Measurements from ENCODE around the gene CACNG5.

The CACNG5 gene

DNA sequence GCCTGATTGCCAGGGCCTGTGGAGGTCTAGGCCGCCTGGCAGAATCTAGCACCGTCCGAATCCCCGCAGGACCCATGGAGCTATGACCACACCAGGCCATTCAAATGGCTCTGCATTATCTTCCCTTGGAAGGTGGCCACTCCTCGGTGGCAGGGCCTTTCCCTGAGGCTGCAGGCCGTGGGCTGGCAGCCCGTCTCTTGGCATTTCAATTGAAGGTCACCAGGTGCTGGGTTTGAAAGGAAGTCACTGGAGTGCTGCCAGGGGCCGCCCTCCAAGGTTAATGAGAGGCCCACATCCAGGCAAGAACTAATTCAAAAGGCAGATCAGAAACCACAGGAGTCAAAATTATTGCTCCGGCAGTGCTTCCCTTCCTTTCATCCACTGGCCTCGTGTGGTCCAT lies 27.7 kb upstream of the CACNG5 start:
- no peak overlapping the region for H2BK5ac ChIP-seq (ENCODE audit: low read depth, low read length, poor library complexity)
- H4K12ac ChIP-seq (ENCODE audit: low read depth, low read length) = no peak overlapping the region
- no peaks in the 10 kb centered on the region for H3K27me3 ChIP-seq (ENCODE audit: insufficient read depth, low read length)
- H3K4me2 ChIP-seq (ENCODE audit: low read length) = no peak overlapping the region
- H3K4me1 ChIP-seq (ENCODE audit: control insufficient read depth in 1 of 2, insufficient read depth in 2 of 2, low read length in 2 of 2) = no peaks in the 10 kb centered on the region
- DNase-seq = no peak
- H4K8ac ChIP-seq (ENCODE audit: low read depth, low read length) = no peak overlapping the region
- no peak overlapping the region for H3K4me3 ChIP-seq (ENCODE audit: low read depth, low read length)
- H2AFZ ChIP-seq (ENCODE audit: insufficient read depth, low read length, poor library complexity) = no peak overlapping the region
- WGBS (ENCODE audit: extremely low coverage, insufficient coverage, insufficient read length) = no CpG with 5 or more reads among the region's 10 CpGs
- H3K14ac ChIP-seq (ENCODE audit: low read length) = no peak overlapping the region
- no peak overlapping the region for H3K23ac ChIP-seq (ENCODE audit: low read length)
- no peak overlapping the region for H3K9ac ChIP-seq (ENCODE audit: low read length)
- peaks cover 2% of the 10 kb centered on the region for H3K9me3 ChIP-seq (ENCODE audit: insufficient read depth, low read depth, low read length)
- H3K79me1 ChIP-seq (ENCODE audit: low read length) = no peaks in the 10 kb centered on the region
- no peak overlapping the region for H4K91ac ChIP-seq (ENCODE audit: low read depth, low read length)
- no peak overlapping the region for H3K18ac ChIP-seq (ENCODE audit: low read length)
- no peak overlapping the region for H3K4ac ChIP-seq (ENCODE audit: low read depth, low read length)
- H3K79me2 ChIP-seq (ENCODE audit: control insufficient read depth, insufficient read depth, low read length, poor library complexity) = no peaks in the 10 kb centered on the region
- H2BK120ac ChIP-seq (ENCODE audit: insufficient read depth, low read length, poor library complexity) = no peak overlapping the region
- H3K27ac ChIP-seq (ENCODE audit: low read depth, low read length) = no peak overlapping the region
- H3K36me3 ChIP-seq (ENCODE audit: control insufficient read depth in 1 of 2, insufficient read depth in 2 of 2, low read length in 2 of 2) = no peaks in the 10 kb centered on the region
- no peak overlapping the region for H2AK5ac ChIP-seq (ENCODE audit: low read length)
- no peak overlapping the region for H2BK12ac ChIP-seq (ENCODE audit: low read length)

DNA sequence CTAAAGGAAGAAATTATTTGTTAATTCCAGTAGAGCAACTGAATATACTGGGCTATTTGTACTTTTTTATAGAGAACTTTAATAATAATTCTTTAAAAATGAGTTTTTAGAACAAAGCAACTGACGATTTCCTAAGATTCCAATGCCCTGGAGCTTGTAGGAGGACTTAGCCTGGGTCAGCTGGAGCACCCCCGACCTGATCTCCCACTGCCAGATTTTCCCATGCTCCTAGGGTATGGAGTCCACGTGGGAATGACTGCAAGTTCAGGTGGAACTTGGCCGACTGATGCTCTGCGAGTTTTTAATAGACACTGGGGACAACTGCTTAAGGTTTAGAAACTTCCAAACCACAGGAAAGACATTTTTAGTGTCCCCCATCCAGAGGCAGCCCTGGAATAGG lies 25.5 kb upstream of the CACNG5 start:
- H3K79me2 ChIP-seq (ENCODE audit: control insufficient read depth, insufficient read depth, low read length, poor library complexity) = no peaks in the 10 kb centered on the region
- H3K4ac ChIP-seq (ENCODE audit: low read depth, low read length) = no peak overlapping the region
- H3K18ac ChIP-seq (ENCODE audit: low read length) = no peak overlapping the region
- H2BK12ac ChIP-seq (ENCODE audit: low read length) = no peak overlapping the region
- no peak overlapping the region for H4K8ac ChIP-seq (ENCODE audit: low read depth, low read length)
- no peak overlapping the region for H4K12ac ChIP-seq (ENCODE audit: low read depth, low read length)
- no peak overlapping the region for H3K23ac ChIP-seq (ENCODE audit: low read length)
- H4K91ac ChIP-seq (ENCODE audit: low read depth, low read length) = no peak overlapping the region
- H2BK120ac ChIP-seq (ENCODE audit: insufficient read depth, low read length, poor library complexity) = no peak overlapping the region
- H2BK5ac ChIP-seq (ENCODE audit: low read depth, low read length, poor library complexity) = no peak overlapping the region
- no CpG with 5 or more reads among the region's 5 CpGs for WGBS (ENCODE audit: extremely low coverage, insufficient coverage, insufficient read length)
- no peaks in the 10 kb centered on the region for H3K36me3 ChIP-seq (ENCODE audit: control insufficient read depth in 1 of 2, insufficient read depth in 2 of 2, low read length in 2 of 2)
- no peaks in the 10 kb centered on the region for H3K4me1 ChIP-seq (ENCODE audit: control insufficient read depth in 1 of 2, insufficient read depth in 2 of 2, low read length in 2 of 2)
- H2AFZ ChIP-seq (ENCODE audit: insufficient read depth, low read length, poor library complexity) = no peak overlapping the region
- no peak overlapping the region for H3K27ac ChIP-seq (ENCODE audit: low read depth, low read length)
- H3K4me2 ChIP-seq (ENCODE audit: low read length) = no peak overlapping the region
- H3K9ac ChIP-seq (ENCODE audit: low read length) = no peak overlapping the region
- H3K14ac ChIP-seq (ENCODE audit: low read length) = no peak overlapping the region
- H3K27me3 ChIP-seq (ENCODE audit: insufficient read depth, low read length) = no peaks in the 10 kb centered on the region
- no peak overlapping the region for H3K4me3 ChIP-seq (ENCODE audit: low read depth, low read length)
- H2AK5ac ChIP-seq (ENCODE audit: low read length) = no peak overlapping the region
- peaks cover 2% of the 10 kb centered on the region for H3K9me3 ChIP-seq (ENCODE audit: insufficient read depth, low read depth, low read length)
- DNase-seq = no peak
- no peaks in the 10 kb centered on the region for H3K79me1 ChIP-seq (ENCODE audit: low read length)

DNA sequence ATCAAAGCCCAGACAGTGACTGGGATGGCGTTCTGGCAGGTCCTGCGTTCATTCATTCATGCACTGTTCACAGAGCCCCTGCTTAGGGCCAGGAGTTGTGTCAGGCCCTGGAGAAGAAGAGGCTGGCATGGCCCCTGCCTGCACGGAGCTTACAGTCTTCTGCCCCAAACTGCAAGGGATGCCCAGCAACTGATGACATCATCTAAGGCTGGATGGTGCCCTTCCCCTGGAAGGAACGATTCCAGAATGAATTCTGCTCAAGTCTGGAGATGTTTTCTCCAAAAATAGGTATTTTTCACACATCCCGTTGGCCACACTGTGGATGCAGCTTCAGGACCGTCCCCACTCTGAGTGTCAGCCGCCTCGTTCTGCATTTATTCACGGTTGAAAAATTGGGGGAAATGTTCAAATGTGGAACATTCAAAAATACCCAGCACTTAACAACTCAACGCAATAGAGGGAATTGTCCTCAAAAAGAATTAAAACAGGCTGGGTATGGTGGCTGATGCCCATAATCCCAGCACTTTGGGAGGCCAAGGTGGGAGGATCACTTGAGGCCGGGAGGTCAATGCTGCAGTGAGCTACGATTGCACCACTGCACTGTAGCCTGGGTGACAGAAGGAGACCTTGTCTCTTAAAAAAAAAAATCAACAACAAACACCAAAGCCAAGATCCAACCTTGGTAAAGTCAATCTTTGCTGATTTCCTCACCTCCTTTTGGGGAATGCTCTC lies 23.8 kb upstream of the CACNG5 start:
- Histone ChIP-seq H3K36me3 (ENCODE audit: control insufficient read depth in 1 of 2, insufficient read depth in 2 of 2, low read length in 2 of 2) (no peaks in the 10 kb centered on the region), H3K79me1 (ENCODE audit: low read length) (no peaks in the 10 kb centered on the region), H3K27me3 (ENCODE audit: insufficient read depth, low read length) (no peaks in the 10 kb centered on the region), H3K4me3 (ENCODE audit: low read depth, low read length) (no peak overlapping the region), H3K18ac (ENCODE audit: low read length) (no peak overlapping the region), H4K12ac (ENCODE audit: low read depth, low read length) (no peak overlapping the region), H3K27ac (ENCODE audit: low read depth, low read length) (no peak overlapping the region), H3K4ac (ENCODE audit: low read depth, low read length) (no peak overlapping the region), H3K9ac (ENCODE audit: low read length) (no peak overlapping the region), H3K79me2 (ENCODE audit: control insufficient read depth, insufficient read depth, low read length, poor library complexity) (no peaks in the 10 kb centered on the region), H3K14ac (ENCODE audit: low read length) (no peak overlapping the region), H2AK5ac (ENCODE audit: low read length) (no peak overlapping the region), H4K8ac (ENCODE audit: low read depth, low read length) (no peak overlapping the region), H3K4me1 (ENCODE audit: control insufficient read depth in 1 of 2, insufficient read depth in 2 of 2, low read length in 2 of 2) (no peaks in the 10 kb centered on the region), H2BK120ac (ENCODE audit: insufficient read depth, low read length, poor library complexity) (no peak overlapping the region), H2BK12ac (ENCODE audit: low read length) (no peak overlapping the region), H4K91ac (ENCODE audit: low read depth, low read length) (no peak overlapping the region), H3K9me3 (ENCODE audit: insufficient read depth, low read depth, low read length) (peaks cover 2% of the 10 kb centered on the region), H2BK5ac (ENCODE audit: low read depth, low read length, poor library complexity) (no peak overlapping the region), H3K4me2 (ENCODE audit: low read length) (no peak overlapping the region), H3K23ac (ENCODE audit: low read length) (no peak overlapping the region), H2AFZ (ENCODE audit: insufficient read depth, low read length, poor library complexity) (no peak overlapping the region)
- no peak for DNase-seq
- no CpG with 5 or more reads among the region's 12 CpGs for WGBS (ENCODE audit: extremely low coverage, insufficient coverage, insufficient read length)

DNA sequence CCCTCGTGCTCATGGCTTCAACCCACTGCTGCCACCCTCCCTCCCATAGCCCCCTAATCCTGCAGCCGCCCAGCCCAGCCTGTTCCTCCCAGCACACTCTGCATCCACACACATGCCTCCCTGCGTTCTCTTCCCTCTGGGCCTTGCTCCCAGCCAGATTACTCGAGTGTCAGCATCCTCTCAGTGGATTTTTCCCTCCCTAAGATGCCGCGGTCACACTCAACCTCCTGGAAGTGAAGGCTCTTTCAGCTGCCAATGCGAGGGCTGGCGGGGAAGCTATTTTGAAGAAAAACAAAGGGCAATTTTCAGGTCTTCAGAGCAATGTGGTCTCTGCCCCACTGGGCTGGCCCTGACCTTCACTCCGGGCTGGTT lies 23.2 kb upstream of the CACNG5 start:
- Histone ChIP-seq H2AFZ (ENCODE audit: insufficient read depth, low read length, poor library complexity) (no peak overlapping the region), H3K23ac (ENCODE audit: low read length) (no peak overlapping the region), H4K91ac (ENCODE audit: low read depth, low read length) (no peak overlapping the region), H3K4ac (ENCODE audit: low read depth, low read length) (no peak overlapping the region), H3K9me3 (ENCODE audit: insufficient read depth, low read depth, low read length) (peaks cover 2% of the 10 kb centered on the region), H2BK5ac (ENCODE audit: low read depth, low read length, poor library complexity) (no peak overlapping the region), H3K79me2 (ENCODE audit: control insufficient read depth, insufficient read depth, low read length, poor library complexity) (no peaks in the 10 kb centered on the region), H4K12ac (ENCODE audit: low read depth, low read length) (no peak overlapping the region), H3K4me1 (ENCODE audit: control insufficient read depth in 1 of 2, insufficient read depth in 2 of 2, low read length in 2 of 2) (no peaks in the 10 kb centered on the region), H3K27me3 (ENCODE audit: insufficient read depth, low read length) (no peaks in the 10 kb centered on the region), H3K36me3 (ENCODE audit: control insufficient read depth in 1 of 2, insufficient read depth in 2 of 2, low read length in 2 of 2) (no peaks in the 10 kb centered on the region), H3K79me1 (ENCODE audit: low read length) (no peaks in the 10 kb centered on the region), H3K9ac (ENCODE audit: low read length) (no peak overlapping the region), H3K4me2 (ENCODE audit: low read length) (no peak overlapping the region), H2BK120ac (ENCODE audit: insufficient read depth, low read length, poor library complexity) (no peak overlapping the region), H3K14ac (ENCODE audit: low read length) (no peak overlapping the region), H4K8ac (ENCODE audit: low read depth, low read length) (no peak overlapping the region), H2BK12ac (ENCODE audit: low read length) (no peak overlapping the region), H3K18ac (ENCODE audit: low read length) (no peak overlapping the region), H3K4me3 (ENCODE audit: low read depth, low read length) (no peak overlapping the region), H3K27ac (ENCODE audit: low read depth, low read length) (no peak overlapping the region), H2AK5ac (ENCODE audit: low read length) (no peak overlapping the region)
- WGBS (ENCODE audit: extremely low coverage, insufficient coverage, insufficient read length) = no CpG with 5 or more reads among the region's 9 CpGs
- DNase-seq = no peak

Measured in trophoblast cell (in vitro differentiated cells and primary cell).